AG09309 (cell line): ENCODE data around the gene TGM6.

Source experiments
- DNase-seq: peaks from one replicate; pipeline ENCODE4 v3.0.0-alpha.2; 2010; ENCODE audit warnings: low read depth
- H3K4me3 ChIP-seq: 2 replicates; pipeline ENCODE4 v1.5.1; 2011; ENCODE audit warnings: mild to moderate bottlenecking, low read depth, low read length, moderate library complexity; ENCODE audit not compliant: control insufficient read depth
- TF ChIP-seq, protein P1 (sequence below): IDR thresholded peaks from 2 replicates; pipeline ENCODE4 v1.5.1; 2011; ENCODE audit warnings: mild to moderate bottlenecking, low read depth, low read length, inconsistent platforms; ENCODE audit not compliant: insufficient read depth, control insufficient read depth; ENCODE audit errors: missing control alignments

TGM6 gene

GRCh38 chr20:2462484-2462883, 81.8 kb downstream of the TGM6 start:
- no peak overlapping the region for H3K4me3 ChIP-seq
- TF ChIP-seq, protein P1, sequence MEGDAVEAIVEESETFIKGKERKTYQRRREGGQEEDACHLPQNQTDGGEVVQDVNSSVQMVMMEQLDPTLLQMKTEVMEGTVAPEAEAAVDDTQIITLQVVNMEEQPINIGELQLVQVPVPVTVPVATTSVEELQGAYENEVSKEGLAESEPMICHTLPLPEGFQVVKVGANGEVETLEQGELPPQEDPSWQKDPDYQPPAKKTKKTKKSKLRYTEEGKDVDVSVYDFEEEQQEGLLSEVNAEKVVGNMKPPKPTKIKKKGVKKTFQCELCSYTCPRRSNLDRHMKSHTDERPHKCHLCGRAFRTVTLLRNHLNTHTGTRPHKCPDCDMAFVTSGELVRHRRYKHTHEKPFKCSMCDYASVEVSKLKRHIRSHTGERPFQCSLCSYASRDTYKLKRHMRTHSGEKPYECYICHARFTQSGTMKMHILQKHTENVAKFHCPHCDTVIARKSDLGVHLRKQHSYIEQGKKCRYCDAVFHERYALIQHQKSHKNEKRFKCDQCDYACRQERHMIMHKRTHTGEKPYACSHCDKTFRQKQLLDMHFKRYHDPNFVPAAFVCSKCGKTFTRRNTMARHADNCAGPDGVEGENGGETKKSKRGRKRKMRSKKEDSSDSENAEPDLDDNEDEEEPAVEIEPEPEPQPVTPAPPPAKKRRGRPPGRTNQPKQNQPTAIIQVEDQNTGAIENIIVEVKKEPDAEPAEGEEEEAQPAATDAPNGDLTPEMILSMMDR: no peak
- no peak for DNase-seq

- DNase-seq: no peak
- H3K4me3 ChIP-seq: no peak overlapping the region
- TF ChIP-seq, protein P1: no peak
Measured at GRCh38 chr20:2463616-2464365, 83.1 kb downstream of the TGM6 start.

GRCh38 chr20:2465100-2465499, 84.4 kb downstream of the TGM6 start:
- H3K4me3 ChIP-seq: no peak overlapping the region
- TF ChIP-seq, protein P1: no peak
- DNase-seq: no peak

- no peak overlapping the region for H3K4me3 ChIP-seq
- TF ChIP-seq, protein P1: no peak
- DNase-seq: no peak
Measured at GRCh38 chr20:2467412-2467811, 86.7 kb downstream of the TGM6 start.

- DNase-seq: no peak
- TF ChIP-seq, protein P1: no peak
- peak overlapping the region; percentile 69 for H3K4me3 ChIP-seq
Measured at GRCh38 chr20:2468581-2469407, 88.1 kb downstream of the TGM6 start.

DNA sequence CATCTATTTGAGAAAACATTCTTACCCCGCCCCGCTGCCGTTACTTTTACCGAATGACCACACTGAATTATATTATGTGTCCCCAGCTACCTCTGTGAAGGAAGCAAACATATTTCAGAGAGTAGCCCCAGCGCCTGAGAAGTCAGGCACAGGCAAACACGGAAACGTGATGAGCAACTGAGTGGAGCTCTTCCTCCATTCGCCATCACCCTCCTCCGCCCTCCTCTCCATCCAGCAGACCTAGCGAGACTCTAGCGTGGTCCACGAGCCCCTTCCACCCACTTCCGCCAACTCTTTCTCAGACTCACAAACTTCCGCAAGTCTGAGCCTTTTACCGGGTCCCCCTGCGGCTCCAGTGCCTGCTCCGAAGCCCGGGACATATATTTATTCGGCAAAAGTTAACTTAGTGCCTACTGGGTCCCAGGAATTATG, 89.3 kb downstream of the TGM6 start:
- TF ChIP-seq, protein P1: no peak
- DNase-seq: no peak
- peak overlapping the region; percentile 69 for H3K4me3 ChIP-seq
